Anterior cingulate cortex (tissue), 58 donors: ENCODE results near the gene FRMD3.
A peak's percentile ranks its signal among the peaks of the same experiment; 100 is the strongest.

Experiments used
- DNase-seq, 58 donors: peaks; one replicate each; lab custom pipeline; 2025; lab: John Stamatoyannopoulos, UW

Gene FRMD3

GRCh38 chr9:83299571-83299970 lies 238.6 kb downstream of the FRMD3 start:
- DNase-seq: peak in 2 of 58 donors; percentile 21 to 54

GRCh38 chr9:83299094-83299493 lies 239.1 kb downstream of the FRMD3 start:
- DNase-seq: no peak

DNA sequence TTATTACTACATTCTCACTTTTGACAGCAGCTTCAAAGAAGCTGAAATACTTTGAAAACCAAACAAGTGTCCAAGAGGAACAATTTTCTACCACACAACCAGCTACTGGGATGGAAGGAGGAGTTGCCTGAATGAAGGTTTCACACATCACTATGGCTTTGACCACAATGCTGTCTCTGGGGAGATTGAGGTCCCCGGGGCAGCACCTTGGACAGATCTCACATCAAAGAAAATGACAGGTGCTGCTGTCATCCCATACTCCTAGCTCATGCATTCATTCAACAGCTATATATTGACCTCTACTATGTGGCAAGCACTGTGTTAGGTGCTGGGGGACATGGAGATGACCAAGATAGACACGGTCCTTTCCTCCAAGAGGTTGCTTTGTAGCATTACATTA lies 242.1 kb downstream of the FRMD3 start:
- no peak for DNase-seq

- DNase-seq: no peak
These were observed 243.4 kb downstream of the FRMD3 start for GRCh38 chr9:83294816-83295215.

DNA sequence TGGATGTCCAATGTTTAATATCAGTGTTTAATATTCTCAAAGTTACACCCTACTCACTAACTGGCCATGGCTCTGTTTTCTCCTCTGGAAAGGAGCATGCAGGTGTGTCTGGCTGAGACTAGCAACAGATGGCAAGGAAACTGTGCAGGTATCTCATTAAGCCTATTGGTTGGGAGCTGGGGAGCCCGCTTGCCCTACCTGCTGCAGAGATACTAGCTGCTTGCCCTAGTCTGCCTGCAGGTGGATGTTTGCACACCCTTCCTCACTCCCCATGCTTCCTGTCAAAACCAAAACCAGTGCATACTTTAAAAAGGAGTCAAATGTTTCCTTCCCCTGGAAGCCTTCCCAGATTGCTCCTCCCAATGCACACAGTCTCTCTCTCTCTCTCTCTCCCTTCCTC lies 247.0 kb downstream of the FRMD3 start:
- no peak for DNase-seq

DNA sequence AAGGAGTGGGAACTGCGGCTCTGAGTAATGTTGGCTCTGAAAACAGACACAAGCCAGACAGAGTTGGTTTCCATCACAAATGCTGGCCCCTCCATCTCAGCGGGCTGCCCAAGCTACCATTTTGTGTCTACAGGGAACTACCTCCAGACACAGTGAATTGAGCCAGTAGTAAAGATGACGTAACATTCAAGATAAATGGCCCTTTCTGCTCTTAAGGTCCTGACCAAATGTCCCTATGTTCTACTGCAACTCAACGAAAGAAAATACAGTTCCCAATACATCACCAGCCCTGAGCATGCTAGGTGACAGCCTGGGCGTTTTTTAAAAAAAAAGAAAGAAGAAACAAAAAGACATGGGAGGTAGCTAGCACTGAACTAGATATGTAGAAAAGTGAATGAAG lies 247.5 kb downstream of the FRMD3 start:
- no peak for DNase-seq

GRCh38 chr9:83287021-83287420 lies 251.2 kb downstream of the FRMD3 start:
- DNase-seq: no peak

GRCh38 chr9:83285445-83286225 lies 252.6 kb downstream of the FRMD3 start:
- peak in 2 of 58 donors; percentile 1 to 31 for DNase-seq

DNA sequence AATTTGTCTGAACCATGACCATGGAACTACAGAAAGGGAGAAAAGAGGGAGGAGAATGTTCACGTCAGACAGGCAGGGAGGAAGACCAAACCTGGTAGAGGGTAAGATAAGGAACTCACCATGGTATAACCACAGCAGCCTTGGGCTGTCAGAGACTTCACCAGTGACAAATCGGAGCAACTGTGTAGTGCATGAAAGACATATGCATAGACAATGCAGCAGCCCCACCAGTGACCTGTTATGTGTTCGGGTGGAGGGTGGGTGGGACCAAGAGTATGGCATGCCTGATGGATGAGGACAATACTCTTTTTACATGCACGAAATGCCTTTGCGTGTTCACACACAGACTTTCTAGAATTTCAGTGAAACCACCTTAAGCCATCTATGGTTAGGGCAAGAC lies 253.5 kb downstream of the FRMD3 start:
- DNase-seq: no peak

- DNase-seq: no peak
These were observed 254.7 kb downstream of the FRMD3 start for GRCh38 chr9:83283528-83283927.

DNA sequence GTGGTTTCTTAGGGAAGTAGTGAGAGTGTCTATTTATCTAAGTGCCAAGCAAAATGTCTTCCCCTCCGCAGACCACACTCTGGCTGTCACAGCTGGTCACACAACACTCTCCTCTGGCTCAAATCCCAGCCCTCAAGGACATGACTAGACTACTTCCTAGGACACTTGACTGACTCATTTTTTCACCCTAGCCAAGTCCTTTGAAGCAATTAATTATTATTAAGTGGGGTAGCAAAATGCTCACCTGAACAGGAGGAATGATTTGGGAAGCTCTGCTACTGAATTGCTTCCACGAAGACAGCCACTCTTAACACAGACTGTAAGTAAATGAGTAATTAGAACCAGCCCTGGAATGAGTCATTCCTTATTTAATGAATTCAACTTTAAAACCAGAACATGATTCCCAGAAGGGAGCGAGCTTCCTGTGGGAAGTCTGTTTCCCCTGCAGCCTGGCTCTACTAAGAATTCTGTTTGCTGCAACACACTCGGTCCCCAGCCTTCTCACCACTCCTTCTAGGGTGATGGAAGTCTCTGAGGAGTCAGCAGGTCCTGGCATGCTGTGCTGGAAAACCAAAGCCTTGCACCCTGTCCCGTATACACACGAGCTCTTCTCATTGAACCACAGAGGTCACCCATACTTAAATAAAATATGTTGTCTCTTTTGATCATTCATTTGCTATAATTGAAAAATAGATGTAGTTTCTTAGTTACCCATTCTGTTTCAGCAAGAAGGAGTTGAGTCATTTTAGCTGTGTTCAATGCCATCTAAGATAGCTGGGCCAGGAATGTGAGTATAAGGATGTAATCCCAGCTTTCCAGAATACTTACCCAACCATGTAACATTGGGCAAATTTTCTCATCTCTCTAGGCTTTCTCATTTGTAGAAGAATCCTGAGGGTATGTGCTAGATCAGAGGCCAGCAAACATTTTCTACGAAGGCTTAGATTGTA lies 256.6 kb downstream of the FRMD3 start:
- peak in 30 of 58 donors; percentile 2 to 70 (median 18) for DNase-seq

DNA sequence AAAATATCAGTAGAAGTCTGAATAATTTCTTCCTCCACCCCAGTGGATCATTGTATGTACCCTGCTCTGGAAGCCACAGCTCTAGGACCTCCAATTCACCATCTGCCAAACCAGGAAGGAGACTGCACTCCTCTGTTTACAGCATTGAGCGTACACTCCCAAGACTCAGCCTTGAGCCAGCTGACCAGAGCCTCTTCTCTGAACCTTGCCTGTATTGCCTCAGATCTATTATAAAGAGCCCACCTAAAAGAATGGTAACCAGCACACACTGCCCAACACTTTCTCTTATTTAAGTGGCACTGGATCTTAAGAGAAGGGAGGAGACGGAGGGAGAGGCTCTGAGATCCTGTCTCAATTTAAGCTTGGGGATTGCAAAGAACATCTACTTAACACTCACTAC lies 257.4 kb downstream of the FRMD3 start:
- DNase-seq: peak in 1 of 58 donors; percentile 5

GRCh38 chr9:83280268-83280667 lies 257.9 kb downstream of the FRMD3 start:
- peak in 5 of 58 donors; percentile 1 to 54 (median 6) for DNase-seq

GRCh38 chr9:83274787-83275186 lies 263.4 kb downstream of the FRMD3 start:
- no peak for DNase-seq

- no peak for DNase-seq
These were observed 266.5 kb downstream of the FRMD3 start for GRCh38 chr9:83271665-83272071.

DNA sequence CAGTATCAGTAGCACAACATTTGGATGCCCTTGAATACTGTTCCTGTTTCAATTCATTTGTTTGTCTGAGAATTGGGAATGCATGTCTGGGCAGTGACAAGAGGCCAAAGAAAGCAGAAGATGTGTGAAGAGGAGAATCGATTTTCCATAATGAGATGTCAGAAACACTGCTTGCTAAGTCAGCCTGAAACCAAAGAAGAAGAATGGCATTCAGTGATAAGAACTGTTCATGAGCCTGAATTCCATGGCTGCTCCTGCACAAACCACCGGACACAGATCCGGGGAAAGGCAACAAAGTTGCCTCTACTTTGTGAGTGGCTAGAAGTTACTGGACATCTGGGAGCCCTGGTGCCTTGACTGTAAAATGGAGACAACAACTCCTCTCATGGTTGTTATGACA lies 268.1 kb downstream of the FRMD3 start:
- peak in 1 of 58 donors; percentile 0 for DNase-seq

- no peak for DNase-seq
These were observed 270.5 kb downstream of the FRMD3 start for GRCh38 chr9:83267741-83268140.

- no peak for DNase-seq
These were observed 271.3 kb downstream of the FRMD3 start for GRCh38 chr9:83266666-83267496.

DNA sequence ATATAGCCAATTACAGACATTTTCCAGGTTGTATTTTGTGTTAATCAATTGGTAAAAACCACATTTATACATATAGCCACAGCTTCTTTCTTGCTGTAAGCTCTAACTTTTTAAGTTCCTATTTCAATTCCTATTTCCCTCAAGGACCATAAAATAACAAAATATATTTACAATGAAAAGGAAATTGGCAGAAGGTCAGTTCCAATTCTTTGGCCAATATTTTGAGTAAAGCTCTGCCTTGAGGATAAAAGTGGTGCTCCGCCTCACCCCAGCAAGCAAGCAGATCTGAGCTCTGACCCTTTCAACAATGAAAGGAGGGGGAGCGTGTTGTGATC lies 271.9 kb downstream of the FRMD3 start:
- no peak for DNase-seq

DNA sequence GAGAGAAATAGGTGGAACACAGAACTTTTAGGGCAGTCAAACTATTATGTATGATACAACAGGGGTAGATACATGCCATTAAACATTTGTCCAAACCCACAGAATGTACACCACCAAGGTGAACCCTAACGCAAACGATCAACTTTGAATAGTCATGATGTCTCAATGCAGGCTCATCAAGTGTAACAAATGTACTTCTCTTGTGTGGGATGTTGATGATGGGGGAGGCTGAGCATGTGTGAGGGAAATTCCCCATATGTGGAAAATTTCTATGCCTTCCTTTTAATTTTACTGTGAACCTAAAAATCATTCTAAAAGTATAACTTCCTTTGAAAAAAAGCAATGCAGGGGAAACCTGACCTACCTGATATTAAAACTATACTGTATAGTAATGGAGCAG lies 273.9 kb downstream of the FRMD3 start:
- no peak for DNase-seq

DNA sequence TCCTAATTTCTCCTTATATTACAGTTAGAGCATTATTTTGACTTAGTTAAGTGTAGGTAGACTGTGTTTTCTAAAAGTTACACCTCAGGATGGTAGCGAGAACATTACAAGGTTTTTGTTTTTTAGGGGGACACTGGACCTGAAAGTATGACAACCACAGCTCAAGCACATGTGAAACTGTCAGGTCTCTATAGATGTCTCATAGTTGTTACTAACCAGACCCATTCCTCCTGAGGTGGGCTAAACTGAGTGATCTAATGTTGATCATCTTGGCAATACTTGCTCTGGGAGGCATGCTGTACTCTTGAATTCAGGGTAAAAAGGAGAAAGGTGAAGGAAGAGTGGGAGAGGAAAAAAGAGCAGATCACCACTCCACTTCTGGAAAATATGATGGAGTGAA lies 278.6 kb downstream of the FRMD3 start:
- no peak for DNase-seq
